SKM-1 treated with dmso at 0.1 percent for 144 hours (cell line): ENCODE results near the gene MRAP2.
"Not testable (repeated sequence)": the region's sequence is repeated elsewhere in the genome, so short reads cannot be mapped to it uniquely, and the experiment has no call there.

Source experiments
- DNase-seq: peaks from one replicate; lab custom pipeline; 2025; ENCODE audit not compliant: unreplicated experiment; lab: John Stamatoyannopoulos, UW

MRAP2 gene

DNA sequence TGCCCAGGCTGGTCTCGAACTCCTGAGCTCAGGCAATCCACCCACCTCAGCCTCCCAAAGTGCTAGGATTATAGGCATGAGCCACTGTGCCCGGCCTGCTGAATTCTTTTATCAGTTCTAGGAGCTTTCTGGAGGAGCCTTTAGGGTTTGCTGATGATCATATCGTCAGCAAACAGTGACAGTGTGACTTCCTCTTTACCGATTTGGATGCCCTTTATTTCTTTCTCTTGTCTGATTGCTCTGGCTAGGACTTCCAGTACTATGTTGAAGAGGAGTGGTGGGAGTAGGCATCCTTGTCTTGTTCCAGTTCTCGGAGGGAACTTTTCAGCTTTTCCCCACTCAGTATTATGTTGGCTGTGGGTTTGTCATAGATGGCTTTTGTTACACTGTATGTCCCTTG lies 35.3 kb downstream of the MRAP2 start:
- not testable (repeated sequence) for DNase-seq

DNA sequence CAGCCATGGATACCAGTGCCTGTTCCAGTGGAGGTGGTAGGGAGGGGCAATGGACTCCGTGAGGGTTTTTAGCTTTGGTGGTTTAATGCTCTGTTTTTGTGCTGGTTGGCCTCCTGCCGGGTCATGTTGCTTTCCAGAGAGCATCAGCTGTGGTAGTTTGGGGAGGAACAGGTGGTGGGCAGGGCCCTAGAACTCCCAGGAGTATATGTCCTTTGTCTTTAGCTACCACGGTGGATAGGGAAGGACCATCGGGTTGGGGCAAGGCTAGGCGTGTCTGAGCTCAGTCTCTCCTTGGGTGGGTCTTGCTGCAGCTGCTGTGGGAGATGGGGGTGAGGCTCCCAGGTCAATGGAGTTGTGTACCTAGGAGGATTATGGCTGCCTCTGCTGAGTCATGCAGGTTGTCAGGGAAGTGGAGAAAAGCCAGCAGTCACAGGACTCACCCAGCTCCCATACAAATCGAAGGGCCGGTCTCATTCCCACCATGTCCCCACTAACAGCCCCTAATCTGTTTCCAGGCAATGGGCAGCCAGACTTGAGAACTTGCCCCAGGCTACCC lies 38.9 kb downstream of the MRAP2 start:
- no peak for DNase-seq

DNA sequence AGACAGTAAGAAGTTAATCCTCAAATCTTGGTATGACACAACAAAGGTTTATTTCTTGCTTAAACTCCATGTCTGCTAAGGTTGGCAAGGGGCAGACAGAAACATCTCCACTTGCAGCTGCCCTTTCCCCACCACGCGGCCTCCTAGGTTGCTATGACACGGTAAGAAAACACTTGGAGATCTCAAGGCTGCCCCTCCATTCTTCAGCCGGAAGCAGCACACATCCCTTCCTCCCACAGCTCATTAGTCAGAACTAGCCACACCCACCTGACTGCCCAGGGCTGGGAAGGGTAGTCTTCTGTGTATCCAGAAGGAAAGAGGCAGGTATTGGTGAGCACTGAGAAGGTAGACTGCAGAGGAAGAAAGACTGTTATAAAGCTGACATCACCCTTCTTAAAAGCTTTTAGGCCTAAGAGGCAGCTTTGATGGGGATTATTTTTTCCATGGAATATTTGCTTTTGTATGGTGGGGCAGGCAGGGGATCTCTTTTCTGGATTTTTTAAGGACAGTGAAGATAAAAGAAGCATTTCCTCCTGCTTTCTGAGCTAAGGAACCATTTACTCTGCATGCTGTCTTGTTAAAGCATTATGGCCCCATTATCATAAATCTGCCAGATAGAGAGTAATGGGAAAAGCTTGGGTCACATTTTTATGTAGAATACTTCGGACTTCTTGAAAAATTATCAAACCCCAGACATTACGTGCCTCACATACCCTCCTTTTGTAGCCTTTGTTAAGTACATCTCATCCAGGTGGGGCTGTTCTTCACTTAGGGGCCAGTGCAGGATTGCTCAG lies 41.6 kb downstream of the MRAP2 start:
- DNase-seq, result no peak

GRCh38 chr6:84077645-84078044 lies 44.1 kb downstream of the MRAP2 start:
- DNase-seq, result no peak

DNA sequence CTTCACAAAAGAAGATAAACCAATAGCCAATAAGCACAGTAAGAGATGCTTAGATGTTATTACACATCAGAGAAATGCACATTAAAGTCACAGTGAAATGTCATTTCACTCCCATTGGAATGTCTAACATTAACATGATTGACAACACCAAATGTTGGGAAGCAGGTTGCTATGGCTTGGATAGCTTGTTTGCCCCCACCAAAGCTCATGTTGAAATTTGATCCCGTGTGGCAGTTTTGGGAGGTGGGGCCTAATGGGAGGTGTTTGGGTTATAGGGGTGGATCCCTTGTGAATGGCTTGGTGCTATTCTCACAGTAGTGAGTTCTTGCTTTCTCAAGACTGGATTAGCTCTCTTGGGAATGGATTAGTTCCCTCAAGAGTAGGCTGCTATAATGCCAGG lies 44.8 kb downstream of the MRAP2 start:
- DNase-seq, result no peak

- DNase-seq, result no peak
These were observed 47.6 kb downstream of the MRAP2 start for GRCh38 chr6:84081222-84081621.

DNA sequence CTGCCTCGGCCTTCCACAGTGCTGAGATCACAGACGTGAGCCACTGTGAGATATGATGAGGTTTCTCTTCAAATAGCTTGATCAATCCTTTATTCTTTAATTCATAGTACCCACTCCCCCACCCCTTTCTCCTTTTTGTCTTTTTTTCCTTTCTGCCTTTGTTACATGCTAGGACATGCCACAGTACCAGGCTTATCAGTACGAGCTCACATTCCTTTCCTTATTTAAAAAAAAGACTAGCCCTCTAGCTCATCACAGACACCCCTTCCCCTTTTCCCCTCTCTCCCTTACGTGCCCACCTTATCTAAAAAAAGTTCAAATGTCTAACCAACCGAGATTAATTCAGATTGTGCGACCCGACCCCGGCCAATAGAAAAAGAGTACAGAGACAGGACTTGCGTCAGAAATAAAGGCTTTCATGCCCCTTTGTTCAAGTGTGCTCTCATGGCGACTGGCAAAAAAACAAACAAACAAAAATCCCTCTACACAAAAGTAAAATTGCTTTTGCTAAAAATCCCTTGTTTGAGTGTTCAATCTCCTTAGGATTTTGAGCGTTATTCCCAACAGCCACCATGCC lies 49.2 kb downstream of the MRAP2 start:
- DNase-seq, result no peak

- not testable (repeated sequence) for DNase-seq
These were observed 51.1 kb downstream of the MRAP2 start for GRCh38 chr6:84084705-84085104.

DNA sequence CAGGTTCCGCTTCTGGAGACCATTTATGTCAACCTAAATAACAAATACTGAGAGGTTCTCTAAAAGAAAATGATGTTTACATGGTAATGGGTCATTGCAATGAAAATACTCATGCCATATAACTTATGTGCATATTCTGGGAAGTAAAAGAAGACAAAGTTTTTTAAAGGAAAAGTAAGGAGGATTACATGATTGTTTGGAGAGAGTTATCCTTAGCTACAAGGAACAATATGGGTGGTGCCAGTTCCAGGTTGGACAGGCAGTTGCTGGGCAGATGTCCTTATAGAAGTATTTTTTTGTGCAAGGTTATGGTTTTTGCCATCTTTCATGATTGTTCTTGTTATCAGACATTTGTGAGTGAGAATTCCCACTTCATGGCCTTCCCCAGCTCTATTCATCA lies 52.5 kb downstream of the MRAP2 start:
- DNase-seq, result no peak

DNA sequence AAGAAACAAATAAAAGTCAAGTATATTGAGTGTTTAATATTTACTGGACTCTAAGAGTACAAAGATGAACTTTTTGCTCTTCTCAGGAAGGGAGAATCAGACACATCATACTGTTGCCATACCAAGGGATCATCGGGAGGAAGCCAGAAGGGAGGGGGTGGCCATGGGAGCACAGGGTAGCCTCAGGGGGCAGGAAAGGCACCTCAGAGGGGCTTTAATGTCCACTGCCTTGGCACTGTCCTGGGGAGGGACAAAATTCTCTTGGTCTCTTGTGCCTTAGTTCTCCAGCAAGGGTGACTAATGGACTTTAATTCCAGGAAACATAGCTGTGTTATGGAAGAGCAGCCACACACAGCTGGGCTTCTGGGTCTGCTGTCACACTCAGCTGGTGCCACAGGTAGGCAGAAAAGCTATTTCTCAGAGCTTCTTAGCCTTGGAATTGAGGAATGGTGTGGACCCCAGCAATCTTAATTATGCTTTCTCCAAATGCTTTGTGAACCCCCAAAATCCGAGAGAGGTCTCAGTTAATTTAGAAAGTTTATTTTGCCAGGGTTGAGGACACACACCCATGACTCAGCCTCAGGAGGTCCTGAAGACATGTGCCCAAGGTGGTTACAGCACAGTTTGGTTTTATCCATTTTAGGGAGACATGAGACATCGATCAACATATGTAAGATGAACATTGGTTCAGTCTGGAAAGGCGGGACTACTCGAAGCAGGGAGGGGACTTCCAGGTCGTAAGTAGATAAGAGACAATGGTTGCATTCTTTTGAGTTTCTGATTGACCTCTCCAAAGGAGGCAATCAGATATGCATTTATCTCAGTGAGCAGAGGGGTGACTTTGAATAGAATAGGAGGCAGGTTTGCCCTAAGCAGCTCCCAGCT lies 53.2 kb downstream of the MRAP2 start:
- no peak for DNase-seq

DNA sequence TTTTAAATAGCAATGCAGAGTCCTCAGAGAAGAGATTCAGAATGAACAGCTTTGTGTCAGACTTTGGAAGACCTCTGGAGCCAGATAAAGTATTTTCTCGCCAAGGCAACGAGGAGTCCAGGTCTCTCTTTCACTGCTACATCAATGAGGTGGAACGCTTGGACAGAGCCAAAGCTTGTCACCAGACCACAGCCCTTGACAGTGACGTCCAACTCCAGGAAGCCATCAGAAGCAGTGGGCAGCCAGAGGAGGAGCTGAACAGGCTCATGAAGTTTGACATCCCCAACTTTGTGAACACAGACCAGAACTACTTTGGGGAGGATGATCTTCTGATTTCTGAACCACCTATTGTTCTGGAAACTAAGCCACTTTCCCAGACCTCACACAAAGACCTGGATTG lies 55.5 kb downstream of the MRAP2 start:
- DNase-seq, result no peak

GRCh38 chr6:84089552-84089951 lies 56.0 kb downstream of the MRAP2 start:
- no peak for DNase-seq

DNA sequence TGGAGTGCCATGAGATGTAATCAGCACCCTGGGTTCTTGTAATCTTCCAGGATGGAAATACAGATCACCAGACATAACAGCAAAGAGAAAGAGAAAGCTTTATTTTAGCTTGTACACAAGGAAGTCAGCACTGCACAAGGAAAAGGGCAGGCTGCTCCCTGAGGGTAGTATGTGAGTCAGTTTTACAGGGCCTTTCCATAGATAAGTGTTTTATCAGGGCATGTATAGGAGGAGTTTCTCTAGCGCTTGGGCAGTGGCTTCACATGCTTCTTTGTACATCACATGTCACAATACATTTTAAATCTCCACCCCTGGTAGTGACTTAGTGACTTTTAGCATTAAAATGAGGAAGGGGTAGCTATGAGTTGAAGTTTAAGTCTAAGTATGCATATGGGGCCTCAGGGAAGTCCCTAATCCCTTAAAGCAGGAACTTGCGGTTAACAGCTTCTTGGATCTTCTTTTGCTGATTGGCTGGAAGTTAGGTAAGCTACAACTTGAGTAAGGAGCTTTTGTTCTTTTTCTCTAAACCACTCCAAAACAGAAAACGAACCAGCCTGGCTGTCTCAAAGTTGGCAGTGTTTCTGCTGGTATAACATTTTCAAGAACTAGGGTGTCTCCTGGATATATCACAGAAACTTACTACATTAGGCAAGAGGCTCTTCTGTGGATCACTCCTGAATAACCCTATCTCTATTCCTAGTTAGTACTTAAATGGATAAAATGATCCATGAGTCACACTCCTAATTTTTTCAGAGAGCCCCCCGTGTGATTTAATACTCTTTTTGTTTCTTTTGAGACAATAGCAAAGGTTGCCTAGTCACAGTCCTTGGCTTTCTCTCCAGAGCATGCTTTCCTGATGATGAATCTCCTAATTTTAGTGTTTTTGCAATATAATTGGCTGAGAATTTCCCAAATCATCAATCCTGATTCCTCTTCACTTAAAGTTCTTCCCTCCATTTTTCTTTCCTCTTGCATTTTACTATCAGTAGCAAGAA lies 60.2 kb downstream of the MRAP2 start:
- peak; percentile 98 for DNase-seq

DNA sequence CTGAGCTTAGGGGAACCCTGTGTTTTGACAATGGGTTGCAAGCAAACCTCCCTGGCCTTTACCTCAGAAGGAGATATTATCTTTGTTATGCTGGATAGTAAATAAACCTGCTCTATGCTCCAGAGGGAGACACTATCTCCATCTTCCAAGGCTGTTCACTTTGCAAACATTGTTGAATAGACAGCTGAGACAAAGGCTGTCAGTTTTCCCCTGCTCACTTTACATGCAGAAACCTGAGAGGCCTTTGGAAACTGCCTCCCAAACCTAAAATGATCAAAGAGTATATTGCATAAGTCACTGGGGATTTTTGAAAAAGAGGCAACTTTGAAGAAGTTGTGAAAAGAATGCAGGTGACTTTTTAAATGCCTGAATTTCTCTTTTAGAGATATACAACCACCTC lies 61.6 kb downstream of the MRAP2 start:
- DNase-seq, result no peak

DNA sequence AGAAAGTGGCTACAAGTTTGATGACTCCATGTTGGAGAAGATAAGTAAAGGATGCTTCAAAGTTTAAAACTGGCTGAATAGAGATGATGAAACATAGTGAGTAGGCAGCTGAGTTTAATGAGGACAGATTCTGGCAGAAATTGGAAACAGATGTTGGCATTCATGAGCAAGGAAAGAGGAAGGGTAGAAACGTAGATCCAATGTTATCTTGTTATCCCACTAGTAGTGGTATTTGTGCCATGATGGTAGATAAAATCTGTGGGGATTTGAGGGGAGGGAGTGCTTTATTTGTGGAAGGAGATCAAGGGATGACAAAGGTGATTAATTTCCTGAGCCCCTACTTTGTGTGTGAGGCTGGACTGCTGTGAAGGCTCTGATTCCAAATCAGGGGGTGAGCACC lies 69.5 kb downstream of the MRAP2 start:
- no peak for DNase-seq

- DNase-seq, result not testable (repeated sequence)
These were observed 71.8 kb downstream of the MRAP2 start for GRCh38 chr6:84105215-84105924.

DNA sequence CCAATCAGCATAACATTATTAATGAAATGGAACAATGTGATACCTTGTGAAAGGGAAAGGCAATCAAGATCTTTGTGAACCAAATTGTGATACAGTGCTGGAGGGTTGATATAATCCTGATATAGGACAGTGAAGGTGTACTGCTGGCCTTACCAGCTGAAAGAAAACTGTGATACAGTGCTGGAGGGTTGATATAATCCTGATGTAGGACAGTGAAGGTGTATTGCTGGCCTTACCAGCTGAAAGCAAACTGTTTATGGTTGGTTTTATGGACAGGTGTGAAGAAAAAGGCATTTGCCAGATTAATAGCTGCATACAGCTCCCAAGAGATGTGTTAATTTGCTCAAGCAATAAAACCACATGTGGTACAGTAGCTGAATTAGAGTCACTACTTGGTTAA lies 73.9 kb downstream of the MRAP2 start:
- DNase-seq, result no peak

DNA sequence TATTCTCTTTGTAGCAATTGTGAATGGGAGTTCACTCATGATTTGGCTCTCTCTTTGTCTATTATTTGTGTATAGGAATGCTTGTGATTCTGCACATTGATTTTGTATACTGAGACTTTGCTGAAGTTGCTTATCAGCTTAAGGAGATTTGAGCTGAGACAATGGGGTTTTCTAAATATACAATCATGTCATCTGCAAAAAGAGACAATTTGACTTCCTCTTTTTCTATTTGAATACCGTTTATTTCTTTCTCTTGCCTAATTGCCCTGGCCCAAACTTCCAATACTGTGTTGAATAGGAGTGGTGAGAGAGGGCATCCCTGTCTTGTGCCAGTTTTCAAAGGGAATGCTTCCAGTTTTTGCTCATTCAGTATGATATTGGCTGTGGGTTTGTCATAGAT lies 77.8 kb downstream of the MRAP2 start:
- DNase-seq, result not testable (repeated sequence)

- not testable (repeated sequence) for DNase-seq
These were observed 81.5 kb downstream of the MRAP2 start for GRCh38 chr6:84114933-84115594.
